Right renal pelvis (tissue), 4 donors: Measurements from ENCODE around the gene FBXO4. TPM values are rescaled to one million over a fixed set of nuclear protein-coding genes. Genes with fewer than 3 reads are reported as not detected.
"Not testable (repeated sequence)": the region's sequence is repeated elsewhere in the genome, so short reads cannot be mapped to it uniquely, and the experiment has no call there.

Experiments
- DNase-seq, 4 donors: peaks; one replicate each; pipeline ENCODE4 v3.0.0-alpha.2; 2013; ENCODE audit warnings: low read depth in 4 of 4, low spot score in 3 of 4, missing footprints in 1 of 4
- polyA plus RNA-seq, 4 donors: library from polyadenylated mRNA; unstranded; fragments of 120-200 nt; gene quantifications; one replicate each; pipeline ENCODE4 v1.2.1, GENCODE V29; 2013; ENCODE audit not compliant: insufficient read length in 4 of 4

Gene FBXO4
- polyA plus RNA-seq, 4 donors: 13.4 to 14.9 (median 14.5) TPM

DNA sequence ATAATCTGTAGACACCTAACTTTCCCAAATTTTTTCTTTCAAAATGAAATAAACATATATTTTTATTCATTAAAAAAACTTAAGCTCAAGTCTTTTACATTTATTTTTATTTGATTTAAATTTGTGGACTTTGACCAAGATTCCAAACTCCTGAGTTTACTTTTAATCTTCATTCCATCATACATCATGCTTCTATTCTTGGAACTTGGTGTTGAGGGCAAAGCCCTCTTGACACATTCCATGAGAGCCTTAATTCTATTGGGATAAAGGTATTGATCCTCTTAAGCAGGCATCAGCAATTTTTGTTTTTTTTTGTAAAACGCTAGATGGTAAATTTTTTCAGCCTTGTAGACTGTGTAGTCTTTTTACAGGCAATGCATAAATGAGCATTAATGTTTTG is 53.6 kb downstream of the FBXO4 start:
- DNase-seq: no peak

DNA sequence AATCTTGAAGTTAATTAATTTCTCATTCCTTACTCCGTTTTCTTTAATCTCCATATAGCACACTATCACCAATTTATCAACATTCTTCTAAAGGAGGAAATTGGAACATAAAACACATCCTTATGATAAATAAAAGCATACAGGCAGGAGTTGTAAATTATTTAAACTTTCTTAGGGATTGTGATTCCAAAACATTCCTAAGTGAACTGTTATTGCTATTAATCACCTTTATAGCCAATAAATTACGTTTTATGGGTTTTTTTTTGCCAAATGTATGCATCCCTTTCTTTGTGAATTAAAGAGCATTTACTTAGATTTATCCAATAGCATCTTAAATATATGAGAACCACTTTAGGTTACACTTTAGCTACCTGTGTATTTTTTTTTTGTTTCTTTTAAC is 55.3 kb downstream of the FBXO4 start:
- peak in 3 of 4 donors; percentile 12 to 49 (median 36) for DNase-seq

DNA sequence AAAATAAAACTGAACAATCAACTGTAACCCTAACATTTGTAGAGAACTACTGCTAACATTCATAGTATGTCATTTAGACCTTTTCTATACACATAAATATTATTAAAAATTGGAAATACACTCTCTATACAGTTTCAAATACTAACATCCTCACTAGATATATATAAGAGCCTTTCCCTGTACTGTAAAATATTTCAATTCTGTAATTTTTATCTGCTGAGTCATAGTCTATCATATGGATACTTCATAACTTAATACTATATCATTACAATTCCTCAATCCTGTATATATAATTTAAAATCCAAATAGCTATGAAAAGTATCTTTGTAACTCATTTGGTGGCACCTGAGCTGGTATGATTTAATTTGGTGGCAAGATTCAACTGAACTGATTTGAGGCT is 55.8 kb downstream of the FBXO4 start:
- DNase-seq: no peak

DNA sequence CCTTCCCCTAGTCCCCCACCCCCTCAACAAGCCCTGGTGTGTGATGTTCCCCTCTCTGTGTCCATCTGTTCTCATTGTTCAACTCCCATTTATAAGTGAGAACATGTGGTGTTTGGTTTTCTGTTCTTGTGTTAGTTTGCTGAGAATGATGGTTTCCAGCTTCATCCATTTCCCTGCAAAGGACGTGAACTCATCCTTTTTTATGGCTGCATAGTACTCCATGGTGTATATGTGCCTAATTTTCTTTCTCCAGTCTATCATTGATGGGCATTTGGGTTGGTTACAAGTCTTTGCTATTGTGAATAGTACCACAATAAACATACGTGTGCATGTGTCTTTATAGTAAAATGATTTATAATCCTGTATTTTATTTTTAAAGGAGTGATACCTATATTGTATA is 57.8 kb downstream of the FBXO4 start:
- not testable (repeated sequence) for DNase-seq

DNA sequence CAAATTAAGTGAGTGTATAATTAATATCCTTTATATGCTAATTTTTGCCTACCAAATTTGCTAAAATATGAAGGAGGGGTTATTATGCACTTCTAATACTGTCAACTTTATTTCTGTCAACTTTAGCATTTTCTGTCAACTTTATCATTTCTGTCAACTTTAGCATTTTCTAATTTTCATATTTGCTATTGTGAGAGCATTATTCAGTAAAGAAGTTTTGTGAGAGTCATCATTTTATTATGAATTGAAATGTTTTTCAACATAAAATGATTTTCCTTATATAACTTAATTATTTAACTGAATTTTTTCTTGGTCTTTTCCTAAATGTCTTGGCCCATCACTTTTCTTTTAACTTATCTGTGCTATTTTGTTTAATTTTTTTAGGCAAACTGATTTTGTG is 58.2 kb downstream of the FBXO4 start:
- no peak for DNase-seq

DNA sequence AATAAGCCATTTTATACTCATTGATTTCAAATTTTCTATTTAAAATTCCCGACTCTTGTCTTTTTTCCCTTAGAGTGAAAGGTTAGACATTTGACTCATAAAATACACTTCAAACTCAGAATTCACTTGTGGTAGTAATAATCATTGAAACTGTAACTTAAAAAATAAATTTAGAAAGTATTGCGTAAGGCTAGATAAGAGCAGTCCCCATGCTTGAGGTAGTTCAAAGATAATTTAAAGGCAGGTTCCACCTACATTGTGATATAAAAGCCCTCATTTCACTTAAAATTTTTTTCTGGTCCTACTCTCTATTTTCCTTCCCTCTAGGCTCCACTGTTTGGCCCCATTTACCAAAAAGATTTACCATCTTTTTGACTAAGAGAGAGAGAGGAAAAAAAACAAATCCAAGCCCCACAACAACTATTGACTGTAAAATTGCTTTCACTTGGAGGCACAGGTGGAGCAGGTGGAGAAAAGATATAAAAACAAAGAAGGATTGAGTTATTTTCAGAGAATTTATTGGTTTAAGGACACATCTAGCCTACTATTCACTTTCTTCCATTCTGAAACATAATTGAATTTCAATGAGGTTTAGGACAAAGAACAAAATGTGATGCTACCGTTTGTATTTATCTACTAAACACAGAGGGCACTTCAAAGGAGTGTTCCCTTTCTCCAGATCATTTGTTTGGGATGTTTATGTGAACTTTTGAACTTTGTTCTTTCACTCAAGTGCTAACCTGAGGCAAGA is 61.0 kb downstream of the FBXO4 start:
- DNase-seq: no peak

Other genes with a start within 250 kb of the FBXO4 start
- 10 to 100 TPM; 49.3 to 64.1 (median 58.2) TPM for gene OXCT1, start 54.9 kb upstream of the FBXO4 start, polyA plus RNA-seq
- gene RIMOC1, start 20.9 kb upstream of the FBXO4 start, polyA plus RNA-seq: 10 to 100 TPM; 28.1 to 39.6 (median 38.8) TPM